HT-29 (cell line): ENCODE results near the gene RASSF9. TPM values are rescaled to one million over a fixed set of nuclear protein-coding genes. Genes with fewer than 3 reads are reported as not detected.

ENCODE experiments used
- DNase-seq: peaks from one replicate; pipeline ENCODE4 v3.0.0-alpha.2; 2015; ENCODE audit warnings: low spot score
- total RNA-seq: library from RNA; depleted of rRNA; stranded (reverse); fragments of >200 nt; shearing (Covaris generic); gene quantifications from 2 replicates; pipeline ENCODE4 v1.2.3, GENCODE V29; 2014; rRNA removed

RASSF9 gene
- 0.05 and 0.13 TPM in 2 replicates for total RNA-seq

DNA sequence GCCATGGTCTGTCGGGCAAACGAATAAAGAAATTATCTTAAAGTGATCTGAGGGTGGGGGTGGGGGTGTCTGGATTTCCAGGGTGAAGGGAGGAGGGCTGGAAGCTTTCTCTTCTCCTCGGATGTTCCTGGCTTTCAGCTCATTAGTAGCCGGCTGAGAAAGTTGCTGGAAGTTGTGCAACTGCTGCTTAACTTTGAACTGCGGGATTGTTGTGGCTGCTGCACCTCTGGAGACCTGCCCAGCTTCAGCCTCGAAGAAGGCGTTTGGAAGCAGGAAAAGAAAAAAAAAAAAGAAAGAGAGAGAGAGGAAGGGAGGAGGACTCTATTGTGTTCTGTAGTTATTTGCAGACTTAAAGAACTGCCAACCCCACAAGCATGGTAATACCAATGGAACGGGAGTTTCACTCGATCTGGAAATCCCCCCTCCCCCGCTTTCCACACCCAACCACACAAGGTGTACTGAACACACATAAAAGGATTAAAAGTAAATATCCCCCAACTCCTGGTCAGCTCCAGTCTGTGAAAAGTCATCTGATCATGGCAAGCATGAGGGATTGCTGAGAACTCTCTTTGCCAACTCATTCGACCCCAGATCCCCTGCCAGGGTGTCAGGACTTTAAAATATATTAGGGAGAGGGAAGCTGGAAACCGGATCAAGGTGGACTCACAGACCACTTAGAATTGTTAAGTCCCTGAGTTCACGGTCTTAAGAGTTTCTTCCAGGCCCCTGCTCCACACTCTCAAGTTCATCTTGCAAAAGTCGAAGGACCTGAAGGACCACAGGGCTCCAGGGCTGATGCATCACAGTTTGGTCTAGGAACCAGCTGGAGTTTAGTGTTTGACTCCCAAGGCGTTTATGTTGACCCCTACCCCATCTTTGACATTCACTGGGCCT, at the start of gene RASSF9:
RASSF9 (minus strand) TSS at position 213 of the 894 bp plus-strand sequence; CDS start at position 5, 208 bp downstream.
- peak; percentile 59 for DNase-seq

DNA sequence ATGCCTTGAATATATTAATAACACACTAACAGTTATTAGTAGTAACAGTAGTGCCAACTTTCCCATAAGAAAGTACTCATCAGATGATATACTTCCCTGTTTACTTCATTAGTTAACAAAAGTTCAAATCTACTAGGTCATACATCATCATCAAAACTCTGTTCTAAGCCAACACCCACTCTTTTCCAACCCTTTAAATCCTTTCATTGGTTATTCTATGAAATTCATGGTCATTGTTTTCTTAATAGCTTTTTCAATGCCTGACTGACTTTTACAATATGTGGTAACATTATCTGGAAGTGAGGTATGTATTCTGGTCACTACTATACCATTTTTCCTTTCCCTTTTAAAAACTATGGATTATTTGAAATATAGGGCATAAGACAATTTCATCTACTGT, 47.6 kb upstream of the RASSF9 start:
- DNase-seq = no peak

DNA sequence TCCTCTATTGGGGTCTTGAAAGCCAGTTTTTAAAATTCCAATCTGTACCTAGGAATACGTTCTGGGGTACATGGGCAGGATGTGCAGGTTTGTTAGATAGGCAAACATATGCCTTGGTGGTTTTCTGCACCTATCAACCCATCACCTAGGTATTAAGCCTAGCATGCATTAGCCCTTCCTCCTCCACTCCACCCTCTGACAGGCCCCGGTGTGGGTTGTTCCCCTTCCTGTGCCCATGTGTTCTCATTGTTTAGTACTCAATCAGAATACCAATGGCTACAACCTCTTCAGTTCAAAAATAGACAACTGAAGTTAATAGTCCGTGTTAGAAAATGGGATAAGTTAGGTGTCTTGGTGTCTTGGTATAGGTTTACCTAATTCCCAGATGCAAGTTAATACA, 41.2 kb upstream of the RASSF9 start:
- DNase-seq = no peak

DNA sequence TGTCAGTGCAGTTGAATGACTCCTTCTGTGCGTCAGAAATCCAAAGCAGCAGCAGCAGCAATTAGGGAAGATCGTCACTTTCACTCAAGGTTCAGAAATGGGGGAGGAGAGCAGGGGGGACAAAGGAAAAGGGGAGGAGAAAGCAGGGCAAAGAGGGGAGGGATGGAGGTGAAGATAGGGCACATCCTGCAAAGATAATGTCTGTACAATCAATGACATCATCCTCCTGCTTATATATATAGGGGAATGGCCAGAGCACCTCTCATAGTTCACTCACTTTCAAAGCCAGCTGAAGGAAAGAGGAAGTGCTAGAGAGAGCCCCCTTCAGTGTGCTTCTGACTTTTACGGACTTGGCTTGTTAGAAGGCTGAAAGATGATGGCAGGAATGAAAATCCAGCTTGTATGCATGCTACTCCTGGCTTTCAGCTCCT, 37.8 kb upstream of the RASSF9 start, which contains the start of gene NTS:
NTS (plus strand) TSS at position 265 of the 431 bp plus-strand sequence; CDS start at position 374, 109 bp downstream.
- peak; percentile 13 for DNase-seq

DNA sequence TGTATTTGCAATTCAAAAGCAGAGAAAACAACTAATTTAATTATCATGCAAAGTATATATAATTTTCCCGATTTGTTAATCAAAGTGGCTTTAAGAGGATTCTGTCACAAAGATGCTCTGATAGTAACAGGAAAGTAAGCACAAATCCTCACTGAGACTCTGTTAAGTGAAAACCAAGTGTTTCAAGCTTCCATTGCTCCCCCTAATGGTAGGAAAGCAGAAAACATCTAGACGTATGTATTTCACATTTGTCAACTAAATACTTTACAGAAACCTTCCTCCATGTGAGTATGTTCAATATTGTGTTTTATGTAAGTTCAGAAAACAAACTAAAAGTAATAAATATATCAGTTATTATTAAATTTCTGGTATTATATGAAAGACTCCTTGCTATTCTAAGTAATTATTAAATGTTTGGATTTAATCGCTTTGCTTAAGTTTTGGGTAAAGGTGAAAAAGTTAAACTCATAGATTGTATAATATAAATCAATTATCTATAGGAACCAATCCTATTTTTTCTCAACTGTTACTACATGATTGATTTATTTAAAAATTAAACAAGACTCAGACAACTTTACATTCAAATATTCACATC, 36.4 kb upstream of the RASSF9 start:
- DNase-seq = peak; percentile 75

DNA sequence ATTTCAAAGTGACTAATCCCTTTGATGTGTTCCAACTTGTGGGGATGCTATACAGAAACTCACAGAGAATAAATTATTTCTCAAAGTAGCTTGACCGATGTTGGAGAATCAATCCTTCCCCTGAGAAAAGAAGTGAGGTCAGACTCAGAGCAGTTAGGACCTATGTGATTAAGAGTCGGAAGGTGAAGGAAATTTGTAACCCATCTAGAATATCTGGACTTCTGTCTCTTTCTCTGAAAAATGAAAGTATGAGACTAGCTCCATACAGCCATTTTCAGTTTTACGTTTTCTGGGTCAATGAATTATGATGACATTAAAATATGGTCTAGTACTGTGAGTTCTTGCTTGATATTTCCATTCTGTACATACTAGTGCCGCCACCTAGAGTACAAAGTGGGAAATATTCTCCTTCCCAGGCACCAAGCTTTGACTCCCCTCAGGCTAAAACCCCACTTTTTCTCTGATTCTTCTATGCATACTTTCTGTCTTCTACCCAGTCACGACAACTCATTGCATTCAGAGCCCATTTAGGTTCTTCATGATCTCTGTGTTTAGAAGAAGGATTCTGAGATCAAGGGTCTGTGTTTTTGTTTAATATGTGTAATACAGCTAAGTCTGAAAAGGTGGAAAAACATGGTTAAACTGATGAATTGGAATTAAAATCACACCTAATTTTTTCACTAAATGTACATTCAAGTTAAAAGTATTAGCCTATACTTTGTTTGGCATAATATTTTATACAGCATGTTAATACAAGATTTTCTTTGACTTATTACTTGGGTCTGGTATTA, 31.0 kb upstream of the RASSF9 start:
- peak; percentile 87 for DNase-seq

DNA sequence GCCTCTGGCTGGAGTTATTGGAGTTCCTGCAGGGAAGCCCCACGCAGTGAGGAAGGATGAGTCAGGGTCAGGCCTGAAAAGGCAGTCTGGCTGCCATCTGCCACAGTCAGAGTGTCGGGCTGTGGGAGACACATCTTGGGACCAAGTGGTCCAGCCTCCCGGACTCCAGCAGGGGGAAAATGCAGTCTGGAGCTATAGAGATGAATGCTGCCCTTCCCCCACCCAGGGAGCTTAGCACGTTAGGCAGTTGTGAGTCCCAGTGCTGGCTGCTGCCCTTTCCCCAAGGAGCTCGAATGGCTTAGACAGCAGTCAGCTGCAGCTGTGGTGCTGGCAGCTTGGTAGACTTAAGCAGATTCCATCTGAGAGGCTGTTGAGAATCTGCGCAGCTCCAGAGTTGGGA, 29.7 kb upstream of the RASSF9 start:
- no peak for DNase-seq

DNA sequence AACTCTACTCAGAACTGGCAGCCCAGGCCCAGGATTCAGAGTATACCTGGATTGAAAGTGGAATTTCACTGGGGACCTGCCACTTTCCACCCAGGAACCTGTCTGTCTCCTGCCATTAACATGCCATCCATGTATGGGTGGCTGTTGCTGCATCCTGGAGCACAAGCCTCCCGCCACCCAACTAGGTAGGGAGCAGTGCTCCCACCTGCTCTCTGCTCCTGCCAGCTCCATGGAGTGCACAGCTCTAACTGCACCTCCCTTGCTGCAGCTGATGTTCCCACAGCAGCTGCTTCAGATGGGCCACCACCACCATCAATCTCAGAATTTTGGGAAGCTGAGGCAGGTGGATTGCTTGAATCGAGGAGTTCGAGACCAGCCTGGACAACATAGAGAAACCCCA, 20.8 kb upstream of the RASSF9 start:
- no peak for DNase-seq

DNA sequence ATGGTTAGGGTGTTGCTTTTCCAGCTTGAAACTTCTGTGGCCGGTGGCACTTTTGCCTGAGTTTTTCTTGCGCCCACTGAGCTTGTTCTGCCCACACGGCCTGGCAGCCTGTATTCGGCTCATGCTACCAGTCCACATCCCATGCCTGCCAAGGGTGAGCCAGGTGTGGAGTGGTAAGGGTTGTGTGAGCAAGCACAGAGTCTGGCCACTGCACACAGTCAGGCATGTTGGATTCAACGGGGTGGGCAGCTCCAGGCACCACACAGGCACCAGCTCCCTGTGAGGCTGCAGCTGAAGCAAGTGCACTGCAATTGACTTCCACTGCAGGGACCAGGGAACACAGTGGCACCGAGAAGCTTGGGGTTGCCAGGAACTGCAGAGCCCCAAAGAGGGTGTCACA, 19.1 kb upstream of the RASSF9 start:
- no peak for DNase-seq

DNA sequence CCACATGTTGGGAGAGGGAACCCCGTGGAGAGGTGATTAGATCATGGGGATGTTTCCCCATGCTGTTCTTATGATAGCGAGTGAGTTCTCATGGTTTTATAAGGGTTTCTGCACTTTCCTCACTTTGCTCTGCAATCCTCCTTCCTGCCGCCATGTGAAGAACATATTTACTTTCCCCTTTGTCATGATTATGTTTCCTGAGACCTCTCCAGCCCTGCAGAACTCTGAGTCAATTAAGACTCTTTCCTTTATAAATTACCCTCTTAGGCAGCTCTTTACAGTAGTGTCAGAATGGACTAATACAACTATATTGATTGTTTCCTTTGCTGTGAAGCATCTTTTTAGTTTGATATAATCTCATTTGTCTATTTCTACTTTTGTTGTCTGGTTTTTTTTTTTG, 13.1 kb upstream of the RASSF9 start:
- DNase-seq = no peak

DNA sequence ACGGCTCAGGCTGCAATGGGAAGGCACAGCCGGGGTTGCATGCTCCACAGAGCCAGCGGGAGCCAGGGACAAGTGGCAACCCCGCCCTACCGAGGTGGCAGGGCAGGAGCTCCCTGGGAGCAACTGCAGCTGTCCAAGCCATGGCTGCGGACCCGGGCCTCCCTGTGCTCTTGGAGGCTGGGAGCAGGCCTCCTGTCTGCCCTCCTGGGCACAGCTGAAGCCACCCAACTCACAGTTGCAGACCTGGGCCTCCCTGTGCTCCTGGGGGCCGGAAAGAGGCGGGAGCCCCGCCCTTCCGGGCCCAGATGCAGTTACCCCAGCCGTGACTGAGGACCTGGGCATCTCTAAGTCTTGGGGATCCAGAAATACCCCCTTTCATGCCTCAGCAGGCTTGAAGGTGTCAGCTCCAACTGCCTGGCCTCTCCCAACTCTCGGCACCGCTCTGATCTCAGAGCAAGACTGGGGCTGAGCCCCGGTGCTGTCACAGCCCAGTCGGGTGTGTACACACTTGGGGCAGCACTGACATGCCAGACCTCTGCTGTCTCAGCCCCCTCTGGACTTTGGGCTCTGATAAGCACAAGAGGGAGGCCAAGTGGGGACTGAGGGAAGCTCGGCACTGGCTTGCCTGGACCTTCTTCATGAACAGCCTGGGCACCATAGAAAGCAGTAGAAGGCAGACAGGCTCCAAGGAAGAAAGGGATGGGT, 7.5 kb upstream of the RASSF9 start:
- no peak for DNase-seq

DNA sequence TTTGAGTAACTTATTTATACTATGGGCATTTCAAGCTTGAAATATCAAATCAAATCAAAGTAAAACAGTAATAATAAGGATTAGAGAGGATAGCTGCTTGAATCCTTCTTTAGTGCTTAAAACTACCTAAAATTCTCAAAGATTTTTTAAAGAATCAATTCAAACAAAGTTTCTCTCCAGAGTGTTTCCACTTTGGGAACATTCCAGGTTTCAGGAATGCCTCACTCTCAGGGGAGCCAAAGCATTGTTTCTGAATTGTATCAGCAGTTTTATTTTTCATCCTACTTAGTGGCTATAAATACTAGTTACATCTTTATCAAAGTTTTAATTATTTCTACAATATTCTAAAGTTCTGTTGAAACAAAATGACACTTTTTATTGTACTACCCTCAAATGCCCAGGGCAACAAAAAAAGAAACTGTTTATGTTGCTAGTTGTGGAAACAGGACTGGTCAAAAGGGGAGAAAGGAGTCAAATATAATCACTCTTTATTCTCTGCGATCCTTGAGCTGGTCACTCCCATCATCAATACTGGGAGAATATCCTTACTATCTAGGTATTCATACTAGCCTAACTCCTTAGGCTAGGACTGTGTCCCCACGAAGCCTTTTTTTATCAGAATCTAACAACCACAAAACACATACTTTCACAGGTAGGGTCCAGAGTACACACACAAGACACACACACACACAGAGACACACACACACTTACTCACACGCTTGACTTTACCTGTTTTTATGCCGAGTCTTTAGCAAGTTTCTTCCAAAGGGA, 598 bp downstream of the RASSF9 start:
- DNase-seq = peak; percentile 4

DNA sequence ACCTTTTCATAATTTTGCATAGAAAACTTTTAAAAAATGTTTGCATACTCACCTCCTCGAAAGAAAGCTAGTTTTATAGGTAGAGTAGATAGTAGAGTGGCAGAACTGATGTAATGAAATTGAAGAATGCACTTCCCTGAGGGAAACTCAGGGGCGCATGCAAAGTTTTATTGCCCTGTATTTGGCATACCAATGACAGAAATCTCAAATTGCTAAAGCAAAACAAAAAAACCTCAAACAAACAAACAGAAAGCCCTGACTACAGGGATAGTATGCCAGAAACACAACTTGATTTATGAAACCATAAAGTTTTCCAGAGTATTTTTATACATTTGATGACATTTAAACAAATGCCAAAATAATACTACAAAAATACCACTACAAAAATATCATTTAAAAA, 1.8 kb downstream of the RASSF9 start:
- peak; percentile 6 for DNase-seq

DNA sequence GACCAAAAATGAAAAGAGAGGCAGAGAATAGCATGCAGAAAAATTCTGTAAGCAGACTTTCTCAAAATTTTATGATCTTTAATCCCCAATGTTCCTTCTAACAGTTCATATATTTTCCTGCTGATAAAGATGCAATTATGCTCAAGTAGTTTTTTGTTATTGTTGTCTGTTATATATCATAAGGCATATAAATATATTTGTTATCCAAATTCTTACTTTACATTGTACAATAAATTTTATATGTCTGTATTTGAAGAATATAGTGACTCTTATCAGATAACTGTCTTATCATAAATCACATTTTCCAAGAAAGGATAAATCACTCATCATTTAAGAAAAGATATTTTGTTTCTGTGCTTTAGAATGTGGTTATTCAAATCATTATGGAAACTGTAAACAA, 2.6 kb downstream of the RASSF9 start:
- DNase-seq = no peak

DNA sequence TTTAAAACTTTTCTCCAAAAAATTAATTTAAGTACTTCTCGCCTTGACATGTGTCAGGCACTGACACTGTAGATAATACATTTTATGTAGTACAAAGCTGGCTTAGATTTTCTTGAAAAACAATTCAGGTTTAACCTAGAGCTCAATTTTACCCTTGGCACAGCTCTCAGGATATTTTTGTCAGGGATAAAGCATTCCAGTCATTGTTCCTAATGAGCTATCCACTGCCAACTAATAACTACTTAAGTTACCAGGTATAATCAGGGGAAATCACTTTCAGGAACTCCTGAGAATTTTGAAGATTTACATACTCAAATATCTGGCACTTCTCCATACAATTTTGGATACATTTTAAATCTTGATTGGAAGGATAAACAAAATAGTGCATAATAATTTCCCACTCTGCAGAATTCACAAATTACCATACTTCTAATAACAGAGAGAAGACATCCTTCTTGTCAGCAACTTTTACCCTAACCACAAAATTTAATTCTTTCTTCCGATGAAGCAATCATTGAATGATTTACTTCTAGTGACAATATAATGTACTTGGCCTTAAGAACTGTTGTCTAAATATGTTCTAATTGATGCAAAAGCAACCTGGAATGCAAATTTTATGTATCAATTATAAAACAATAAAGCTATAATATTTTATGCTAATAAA, 4.8 kb downstream of the RASSF9 start:
- DNase-seq = no peak

DNA sequence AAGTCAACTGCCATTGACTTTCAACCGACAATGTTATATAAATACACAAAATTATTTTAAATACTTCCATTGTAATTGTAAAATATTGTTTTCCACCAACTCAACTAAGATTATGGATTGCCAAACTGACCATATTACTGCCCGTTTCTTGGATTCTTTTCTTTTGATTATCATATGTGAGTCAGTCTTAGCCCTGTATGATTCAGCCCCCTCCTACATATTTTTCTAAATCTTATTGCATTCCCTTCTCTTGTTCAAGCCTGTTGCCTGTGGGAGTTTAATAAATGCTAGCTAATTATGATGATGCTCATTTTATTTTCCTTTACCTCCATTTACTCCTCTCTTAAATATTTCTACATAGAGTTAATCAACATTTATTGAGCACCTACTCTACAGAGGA, 6.8 kb downstream of the RASSF9 start:
- no peak for DNase-seq

DNA sequence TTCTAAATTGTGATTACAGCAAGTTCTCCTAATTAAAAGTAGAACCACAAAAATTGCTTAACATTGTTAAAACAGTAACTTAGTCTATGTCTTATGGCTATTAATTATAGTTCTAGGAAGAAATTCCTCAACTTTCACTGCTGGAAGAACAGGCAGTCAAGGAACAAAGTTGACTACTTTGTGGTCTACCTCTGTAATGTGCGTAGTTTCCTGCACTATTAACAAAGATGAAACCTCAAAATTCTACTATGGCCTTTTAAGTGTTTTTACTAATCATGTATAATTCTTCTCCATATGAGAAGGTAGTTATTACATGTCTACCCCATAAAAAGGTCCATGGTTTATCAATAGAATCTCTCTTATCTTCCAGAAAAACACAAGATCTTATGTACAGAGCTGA, 7.6 kb downstream of the RASSF9 start:
- no peak for DNase-seq

DNA sequence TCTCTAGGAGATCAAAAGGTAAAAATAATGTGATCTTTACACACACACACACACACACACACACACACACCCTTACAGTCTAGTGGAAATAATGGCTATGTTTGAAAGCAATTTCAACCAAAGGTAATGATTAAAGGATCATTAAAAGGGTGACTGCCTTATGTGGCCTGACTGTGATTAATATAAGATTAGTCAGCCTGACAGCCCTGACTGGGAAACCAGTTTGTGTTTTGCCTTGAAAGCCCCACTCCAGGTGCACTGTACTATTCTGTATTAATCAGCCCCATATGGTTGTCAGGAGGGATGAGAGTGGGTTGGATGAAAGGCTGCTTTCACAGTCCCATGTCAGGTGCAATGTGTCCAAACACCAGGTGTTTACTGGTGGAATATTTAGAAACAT, 10.5 kb downstream of the RASSF9 start:
- peak; percentile 62 for DNase-seq

DNA sequence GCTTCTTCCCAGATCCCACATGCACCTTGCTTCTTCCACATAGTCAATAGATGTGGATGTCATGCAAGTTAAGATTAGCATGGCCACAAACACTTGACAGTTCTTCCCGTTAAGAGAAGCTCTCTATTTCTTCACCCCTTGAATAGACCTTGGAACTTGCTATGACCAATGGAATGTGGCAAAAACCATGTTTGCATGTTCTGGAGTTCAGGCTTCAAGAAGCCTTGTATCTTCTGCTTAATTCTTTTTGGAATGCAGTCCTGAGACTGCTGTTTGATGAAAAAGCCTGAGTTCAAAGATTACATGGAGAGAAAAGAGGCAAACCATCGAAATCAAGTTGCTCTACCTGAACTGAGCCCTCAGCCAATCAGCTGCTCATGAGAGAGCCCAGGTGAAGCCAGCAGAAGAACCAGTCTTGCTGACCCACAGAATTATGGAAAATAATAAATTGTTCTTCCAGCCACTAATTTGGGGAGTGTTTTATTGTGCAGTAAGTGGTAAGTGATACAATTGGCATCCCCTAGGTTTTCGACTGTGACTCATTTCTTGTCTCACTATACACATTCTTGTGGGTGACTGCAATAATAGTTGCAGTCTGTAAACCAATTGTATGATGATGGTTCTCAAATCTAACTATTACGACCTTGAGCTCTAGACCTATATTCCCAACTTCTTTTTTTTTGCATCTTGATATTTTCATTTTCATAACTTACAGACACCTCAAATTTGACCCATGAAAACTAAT, 12.6 kb downstream of the RASSF9 start:
- DNase-seq = no peak
